ENCODE results near the gene RFX4.

DNA sequence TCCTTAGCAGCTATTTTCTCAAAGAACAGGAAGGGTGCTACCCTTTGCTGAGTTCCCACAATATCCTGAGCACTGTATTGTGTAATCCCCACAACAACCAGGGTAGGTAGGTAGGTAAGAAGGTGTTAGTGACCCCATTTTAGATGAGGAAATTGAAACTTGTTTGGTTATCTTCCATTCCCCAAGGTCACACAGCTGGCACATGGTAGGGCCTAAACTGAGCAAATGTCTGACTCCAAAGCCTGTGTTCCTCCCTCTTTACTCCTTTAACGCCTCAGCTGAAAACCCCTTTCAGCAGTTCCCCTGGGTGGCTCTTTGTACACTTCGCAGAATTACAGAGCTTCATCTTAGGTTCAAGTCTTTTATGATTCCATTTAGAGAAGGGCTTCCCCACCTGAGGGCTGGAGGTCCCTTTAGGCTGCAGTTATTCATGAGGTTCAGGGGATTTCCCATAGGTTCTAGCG is 165.2 kb downstream of the RFX4 start:
- TF ChIP-seq, protein P1, sequence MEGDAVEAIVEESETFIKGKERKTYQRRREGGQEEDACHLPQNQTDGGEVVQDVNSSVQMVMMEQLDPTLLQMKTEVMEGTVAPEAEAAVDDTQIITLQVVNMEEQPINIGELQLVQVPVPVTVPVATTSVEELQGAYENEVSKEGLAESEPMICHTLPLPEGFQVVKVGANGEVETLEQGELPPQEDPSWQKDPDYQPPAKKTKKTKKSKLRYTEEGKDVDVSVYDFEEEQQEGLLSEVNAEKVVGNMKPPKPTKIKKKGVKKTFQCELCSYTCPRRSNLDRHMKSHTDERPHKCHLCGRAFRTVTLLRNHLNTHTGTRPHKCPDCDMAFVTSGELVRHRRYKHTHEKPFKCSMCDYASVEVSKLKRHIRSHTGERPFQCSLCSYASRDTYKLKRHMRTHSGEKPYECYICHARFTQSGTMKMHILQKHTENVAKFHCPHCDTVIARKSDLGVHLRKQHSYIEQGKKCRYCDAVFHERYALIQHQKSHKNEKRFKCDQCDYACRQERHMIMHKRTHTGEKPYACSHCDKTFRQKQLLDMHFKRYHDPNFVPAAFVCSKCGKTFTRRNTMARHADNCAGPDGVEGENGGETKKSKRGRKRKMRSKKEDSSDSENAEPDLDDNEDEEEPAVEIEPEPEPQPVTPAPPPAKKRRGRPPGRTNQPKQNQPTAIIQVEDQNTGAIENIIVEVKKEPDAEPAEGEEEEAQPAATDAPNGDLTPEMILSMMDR (conservative IDR thresholded peaks at IDR 0.05 in 1 of 2, IDR thresholded peaks at IDR 0.05 in 1 of 2; ENCODE audit: low read depth in 1 of 2, low read length in 2 of 2): no peak
- TF ChIP-seq EZH2 (IDR thresholded peaks at IDR 0.05; ENCODE audit: low read length, missing control alignments): no peak
